ENCODE results near the gene NKX2-1. TPM values are rescaled to one million over a fixed set of nuclear protein-coding genes. Genes with fewer than 3 reads are reported as not detected.
"Not testable (repeated sequence)": the region's sequence is repeated elsewhere in the genome, so short reads cannot be mapped to it uniquely, and the experiment has no call there.

Gene NKX2-1
- total RNA-seq, 1 donor from 2014 or later: 7.4 TPM

GRCh38 chr14:36495666-36496065 is 24.4 kb downstream of the NKX2-1 start:
- peaks cover 93% of the 10 kb centered on the region for H3K27me3 Mint-ChIP-seq
- H3K36me3 Mint-ChIP-seq: no peaks in the 10 kb centered on the region
- DNase-seq (ENCODE audit: extremely low spot score, unreplicated experiment): no peak
- H3K4me3 Mint-ChIP-seq: no peak overlapping the region
- H3K4me1 Mint-ChIP-seq (ENCODE audit: unreplicated experiment): no peaks in the 10 kb centered on the region
- H3K9me3 Mint-ChIP-seq: no peaks in the 10 kb centered on the region
- TF ChIP-seq CTCF (conservative IDR thresholded peaks at IDR 0.05): no peak
- H3K27ac Mint-ChIP-seq: no peak overlapping the region

GRCh38 chr14:36493761-36494160 is 26.3 kb downstream of the NKX2-1 start:
- Mint-ChIP-seq H3K36me3 (no peaks in the 10 kb centered on the region), H3K4me3 (no peak overlapping the region), H3K27ac (no peak overlapping the region), H3K4me1 (ENCODE audit: unreplicated experiment) (no peaks in the 10 kb centered on the region), H3K9me3 (no peaks in the 10 kb centered on the region), H3K27me3 (peaks cover 90% of the 10 kb centered on the region)
- no peak for TF ChIP-seq CTCF (conservative IDR thresholded peaks at IDR 0.05)
- no peak for DNase-seq (ENCODE audit: extremely low spot score, unreplicated experiment)

GRCh38 chr14:36485773-36486172 is 34.3 kb downstream of the NKX2-1 start:
- Mint-ChIP-seq H3K9me3 (no peaks in the 10 kb centered on the region), H3K4me1 (ENCODE audit: unreplicated experiment) (no peaks in the 10 kb centered on the region), H3K27me3 (peaks cover 89% of the 10 kb centered on the region), H3K36me3 (no peaks in the 10 kb centered on the region), H3K27ac (no peak overlapping the region), H3K4me3 (no peak overlapping the region)
- TF ChIP-seq CTCF (conservative IDR thresholded peaks at IDR 0.05): no peak
- DNase-seq (ENCODE audit: extremely low spot score, unreplicated experiment): no peak

DNA sequence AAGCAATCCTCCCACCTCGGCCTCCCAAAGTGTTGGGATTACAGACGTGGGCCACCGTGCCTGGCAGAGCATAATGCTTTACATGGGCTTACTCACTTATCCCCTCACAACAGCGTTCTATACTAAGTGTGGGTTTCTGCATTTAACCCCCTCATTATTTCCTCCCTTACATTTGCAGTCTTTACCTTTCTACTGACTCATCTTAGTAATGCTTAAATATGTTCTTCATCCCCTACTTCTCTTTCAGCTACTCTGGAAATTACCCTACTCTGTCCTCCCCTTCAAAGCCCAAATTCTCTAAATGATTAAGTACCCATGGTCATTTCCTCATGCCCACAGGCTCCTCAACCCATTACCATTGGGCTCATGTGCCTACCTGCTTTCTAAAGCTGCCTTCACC is 40.7 kb downstream of the NKX2-1 start:
- DNase-seq (ENCODE audit: extremely low spot score, unreplicated experiment): no peak
- peaks cover 76% of the 10 kb centered on the region for H3K27me3 Mint-ChIP-seq
- H3K36me3 Mint-ChIP-seq: no peaks in the 10 kb centered on the region
- H3K4me3 Mint-ChIP-seq: no peak overlapping the region
- no peaks in the 10 kb centered on the region for H3K9me3 Mint-ChIP-seq
- H3K4me1 Mint-ChIP-seq (ENCODE audit: unreplicated experiment): no peaks in the 10 kb centered on the region
- H3K27ac Mint-ChIP-seq: no peak overlapping the region
- TF ChIP-seq CTCF (conservative IDR thresholded peaks at IDR 0.05): no peak

GRCh38 chr14:36478782-36479181 is 41.2 kb downstream of the NKX2-1 start:
- H3K4me1 Mint-ChIP-seq (ENCODE audit: unreplicated experiment): no peaks in the 10 kb centered on the region
- H3K36me3 Mint-ChIP-seq: no peaks in the 10 kb centered on the region
- TF ChIP-seq CTCF (conservative IDR thresholded peaks at IDR 0.05): no peak
- no peak overlapping the region for H3K27ac Mint-ChIP-seq
- peaks cover 73% of the 10 kb centered on the region for H3K27me3 Mint-ChIP-seq
- DNase-seq (ENCODE audit: extremely low spot score, unreplicated experiment): no peak
- H3K4me3 Mint-ChIP-seq: no peak overlapping the region
- no peaks in the 10 kb centered on the region for H3K9me3 Mint-ChIP-seq

DNA sequence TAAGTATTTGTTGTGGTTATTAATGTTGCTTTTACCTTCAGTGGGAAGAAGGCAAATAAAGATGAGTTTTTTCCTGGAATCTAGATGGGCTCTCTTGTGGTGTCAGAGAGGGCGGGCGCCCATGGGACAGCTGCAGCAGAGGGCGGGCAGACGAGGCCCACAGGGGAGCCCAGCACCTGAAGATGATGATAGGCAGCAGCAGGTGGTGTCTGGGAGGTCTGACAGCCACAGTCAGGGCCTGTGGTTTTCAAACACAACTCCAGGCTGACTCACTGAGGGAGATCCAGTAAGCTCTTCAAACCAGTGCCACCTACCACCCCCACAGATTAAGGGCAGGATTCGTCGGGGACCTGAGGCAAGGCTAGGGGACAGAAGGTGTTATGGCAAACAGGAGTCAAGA is 42.8 kb downstream of the NKX2-1 start:
- no peak overlapping the region for H3K4me3 Mint-ChIP-seq
- H3K4me1 Mint-ChIP-seq (ENCODE audit: unreplicated experiment): no peaks in the 10 kb centered on the region
- no peaks in the 10 kb centered on the region for H3K9me3 Mint-ChIP-seq
- no peak for TF ChIP-seq CTCF (conservative IDR thresholded peaks at IDR 0.05)
- H3K36me3 Mint-ChIP-seq: no peaks in the 10 kb centered on the region
- peaks cover 69% of the 10 kb centered on the region for H3K27me3 Mint-ChIP-seq
- DNase-seq (ENCODE audit: extremely low spot score, unreplicated experiment): no peak
- H3K27ac Mint-ChIP-seq: no peak overlapping the region

DNA sequence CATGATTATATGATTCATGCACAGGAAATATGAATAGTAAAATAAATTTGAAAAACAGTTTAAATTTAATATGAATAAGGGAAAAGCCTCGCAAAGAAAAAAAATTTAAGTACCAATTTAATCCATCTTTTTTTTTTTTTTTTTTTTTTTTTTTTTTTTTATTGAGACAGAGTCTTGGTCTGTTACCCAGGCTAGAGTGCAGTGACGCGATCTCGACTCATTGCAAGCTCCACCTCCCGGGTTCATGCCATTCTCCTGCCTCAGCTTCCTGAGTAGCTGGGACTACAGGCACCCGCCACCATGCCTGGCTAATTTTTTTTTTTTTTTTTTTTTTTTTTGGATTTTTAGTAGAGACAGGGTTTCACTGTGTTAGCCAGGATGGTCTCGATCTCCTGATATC is 44.0 kb downstream of the NKX2-1 start:
- not testable (repeated sequence) for H3K27ac Mint-ChIP-seq; H3K4me3 Mint-ChIP-seq; H3K9me3 Mint-ChIP-seq; DNase-seq (ENCODE audit: extremely low spot score, unreplicated experiment); H3K36me3 Mint-ChIP-seq; H3K4me1 Mint-ChIP-seq (ENCODE audit: unreplicated experiment)
- H3K27me3 Mint-ChIP-seq: peaks cover 66% of the 10 kb centered on the region

All from type B pancreatic cell (in vitro differentiated cells).